ENCODE measurements around the gene CADPS. TPM values are rescaled to one million over a fixed set of nuclear protein-coding genes. Genes with fewer than 3 reads are reported as not detected.

CADPS gene
- total RNA-seq, 4 donors from 2014 or later: 1.0 to 8.1 (median 2.0) TPM

GRCh38 chr3:62379321-62379798 lies 495.9 kb downstream of the CADPS start:
- intact Hi-C loops (cut with DNase I): no loop called here
- H3K4me3 ChIP-seq: no peak overlapping the region
- peaks cover 5 to 27% (median 16%) of the 10 kb centered on the region in 4 donors for H3K4me1 ChIP-seq
- no peak overlapping the region for H3K27ac ChIP-seq (replicated peaks in 1 of 4)
- H3K9me3 ChIP-seq: no peaks in the 10 kb centered on the region
- 3% methylated on average over 21 of the region's 21 CpGs for WGBS
- peaks cover 0 to 86% (median 22%) of the 10 kb centered on the region in 4 donors for H3K27me3 ChIP-seq
- no peak for DNase-seq (ENCODE audit: extremely low spot score)
- TF ChIP-seq CTCF (IDR thresholded peaks at IDR 0.05): no peak
- no peak for TF ChIP-seq POLR2A (IDR thresholded peaks at IDR 0.05; ENCODE audit: low read depth)
- no peaks in the 10 kb centered on the region for H3K36me3 ChIP-seq

- no peak for DNase-seq (ENCODE audit: extremely low spot score)
- Histone ChIP-seq H3K27ac (replicated peaks in 1 of 4) (no peak overlapping the region), H3K27me3 (peaks cover 0 to 90% (median 24%) of the 10 kb centered on the region in 4 donors), H3K36me3 (no peaks in the 10 kb centered on the region), H3K4me1 (peaks cover 9 to 31% (median 21%) of the 10 kb centered on the region in 4 donors), H3K9me3 (no peaks in the 10 kb centered on the region), H3K4me3 (no peak overlapping the region)
- intact Hi-C loops (cut with DNase I): no loop called here
- TF ChIP-seq POLR2AphosphoS5 (IDR thresholded peaks at IDR 0.05) (no peak), CTCF (IDR thresholded peaks at IDR 0.05) (no peak), EP300 (IDR thresholded peaks at IDR 0.05) (no peak), POLR2A (IDR thresholded peaks at IDR 0.05; ENCODE audit: low read depth) (no peak)
- WGBS: 3% methylated on average over 14 of the region's 14 CpGs
Observed at GRCh38 chr3:62378921-62379320, 496.3 kb downstream of the CADPS start.

GRCh38 chr3:62378311-62378789 lies 496.9 kb downstream of the CADPS start:
- 7% methylated on average over 13 of the region's 29 CpGs for WGBS
- Histone ChIP-seq H3K27me3 (peaks cover 0 to 93% (median 27%) of the 10 kb centered on the region in 4 donors), H3K4me1 (peaks cover 11 to 37% (median 26%) of the 10 kb centered on the region in 4 donors), H3K27ac (replicated peaks in 1 of 4) (no peak overlapping the region), H3K36me3 (no peaks in the 10 kb centered on the region), H3K9me3 (no peaks in the 10 kb centered on the region), H3K4me3 (no peak overlapping the region)
- intact Hi-C loops (cut with DNase I): no loop called here
- DNase-seq (ENCODE audit: extremely low spot score): no peak
- TF ChIP-seq CTCF (IDR thresholded peaks at IDR 0.05) (no peak), POLR2A (IDR thresholded peaks at IDR 0.05; ENCODE audit: low read depth) (no peak), POLR2AphosphoS5 (IDR thresholded peaks at IDR 0.05) (no peak), EP300 (IDR thresholded peaks at IDR 0.05) (no peak)

GRCh38 chr3:62376906-62377877 lies 498.0 kb downstream of the CADPS start:
- WGBS: 25% methylated on average over 50 of the region's 65 CpGs
- H3K27me3 ChIP-seq: peaks cover 0 to 100% (median 32%) of the 10 kb centered on the region in 4 donors
- intact Hi-C loops (cut with DNase I): no loop called here
- H3K9me3 ChIP-seq: no peaks in the 10 kb centered on the region
- H3K4me1 ChIP-seq: peaks cover 11 to 48% (median 38%) of the 10 kb centered on the region in 4 donors
- DNase-seq (ENCODE audit: extremely low spot score): no peak
- TF ChIP-seq CTCF (IDR thresholded peaks at IDR 0.05) (no peak), POLR2AphosphoS5 (IDR thresholded peaks at IDR 0.05) (no peak), POLR2A (IDR thresholded peaks at IDR 0.05; ENCODE audit: low read depth) (no peak), EP300 (IDR thresholded peaks at IDR 0.05) (no peak)
- H3K27ac ChIP-seq (replicated peaks in 1 of 4): no peak overlapping the region
- no peak overlapping the region for H3K4me3 ChIP-seq
- H3K36me3 ChIP-seq: no peaks in the 10 kb centered on the region
